ENCODE results near the gene BLOC1S3.

Gene BLOC1S3

GRCh38 chr19:45182758-45183157 is 4.2 kb downstream of the BLOC1S3 start:
- no peak for DNase-seq (ENCODE audit: low read depth in 2 of 2)

GRCh38 chr19:45184115-45184514 is 5.5 kb downstream of the BLOC1S3 start:
- DNase-seq (ENCODE audit: low read depth in 2 of 2): no peak

- DNase-seq (ENCODE audit: low read depth in 2 of 2): no peak
These were observed 8.1 kb downstream of the BLOC1S3 start for GRCh38 chr19:45186509-45187334.

- no peak for DNase-seq (ENCODE audit: low read depth in 2 of 2)
These were observed 9.0 kb downstream of the BLOC1S3 start for GRCh38 chr19:45187421-45188100.

- DNase-seq (ENCODE audit: low read depth in 2 of 2): no peak
These were observed 11.4 kb downstream of the BLOC1S3 start for GRCh38 chr19:45189971-45190370.

GRCh38 chr19:45191375-45191774 is 12.8 kb downstream of the BLOC1S3 start:
- no peak for DNase-seq (ENCODE audit: low read depth in 2 of 2)

DNA sequence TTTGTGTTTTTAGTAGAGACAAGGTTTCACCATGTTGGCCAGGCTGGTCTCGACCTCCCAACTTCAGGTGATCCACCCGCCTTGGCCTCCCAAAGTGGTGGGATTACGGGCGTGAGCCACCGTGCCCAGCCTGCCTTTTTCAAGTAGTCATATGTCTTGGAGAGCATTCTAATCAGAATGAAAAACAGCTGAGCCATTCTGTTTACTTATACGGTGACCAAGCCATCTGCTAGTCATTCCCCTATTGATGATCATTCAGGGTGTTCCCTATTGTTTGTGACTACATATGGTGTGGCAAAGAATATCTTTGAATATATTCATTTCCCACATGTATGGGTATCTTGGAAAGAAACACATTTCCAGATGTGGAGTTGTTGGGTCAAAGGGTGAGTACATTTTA is 17.2 kb downstream of the BLOC1S3 start:
- no peak for DNase-seq (ENCODE audit: low read depth in 2 of 2)

DNA sequence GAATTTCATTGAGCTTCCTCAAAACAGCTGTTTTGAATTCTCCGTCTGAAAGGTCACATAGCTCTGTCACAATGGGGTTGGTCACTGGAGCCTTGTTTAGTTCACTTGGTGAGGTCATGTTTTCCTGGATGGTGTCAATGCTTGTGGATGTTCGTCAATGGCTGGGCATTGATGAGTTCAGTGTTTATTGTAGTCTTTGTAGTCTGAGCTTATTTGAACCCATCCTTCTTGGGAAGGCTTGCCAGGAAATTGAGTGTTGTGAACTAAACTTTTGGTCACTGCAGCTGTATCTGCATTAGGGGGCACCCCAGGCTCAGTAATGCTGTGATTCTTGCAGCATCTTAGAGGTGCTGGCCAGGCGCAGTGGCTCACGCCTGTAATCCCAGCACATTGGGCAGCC is 22.0 kb downstream of the BLOC1S3 start:
- DNase-seq (ENCODE audit: low read depth in 2 of 2): no peak

DNA sequence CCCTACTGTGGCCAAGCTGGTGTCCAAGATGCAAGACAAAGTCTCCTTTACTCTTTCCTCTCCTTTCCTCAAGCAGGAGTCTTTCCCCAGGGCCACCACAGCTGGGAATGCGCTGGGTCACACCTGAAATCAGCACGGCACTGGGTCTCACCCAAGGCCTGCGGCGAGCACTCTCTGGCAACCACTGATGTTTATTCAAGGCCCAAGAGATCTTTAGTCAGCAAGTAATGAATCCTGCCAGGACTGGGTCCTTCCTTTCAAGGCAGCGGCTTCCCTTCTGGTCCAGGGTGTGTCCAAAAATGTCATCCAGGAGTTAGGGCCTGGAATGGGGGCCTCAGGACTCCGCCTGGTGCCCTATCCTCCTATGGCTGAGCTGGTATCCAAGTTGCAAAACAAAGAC is 24.1 kb downstream of the BLOC1S3 start:
- DNase-seq (ENCODE audit: low read depth in 2 of 2): no peak

DNA sequence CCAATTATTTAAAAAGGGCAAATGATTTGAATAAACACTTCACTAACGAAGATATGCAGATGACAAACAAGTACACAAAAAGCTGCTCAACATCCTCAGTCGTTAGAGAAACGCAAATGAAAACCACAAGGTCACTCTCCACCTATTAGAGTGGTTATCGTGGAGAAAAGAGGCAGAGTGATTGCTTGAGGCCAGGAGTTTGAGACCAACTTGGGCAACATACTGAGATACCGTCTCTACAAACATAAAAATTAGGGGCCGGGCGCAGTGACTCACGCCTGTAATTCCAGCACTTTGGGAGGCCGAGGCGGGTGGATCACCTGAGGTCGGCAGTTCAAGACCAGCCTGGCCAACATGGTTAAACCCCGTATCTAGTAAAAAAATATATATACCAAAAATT is 27.2 kb downstream of the BLOC1S3 start:
- no peak for DNase-seq (ENCODE audit: low read depth in 2 of 2)

DNA sequence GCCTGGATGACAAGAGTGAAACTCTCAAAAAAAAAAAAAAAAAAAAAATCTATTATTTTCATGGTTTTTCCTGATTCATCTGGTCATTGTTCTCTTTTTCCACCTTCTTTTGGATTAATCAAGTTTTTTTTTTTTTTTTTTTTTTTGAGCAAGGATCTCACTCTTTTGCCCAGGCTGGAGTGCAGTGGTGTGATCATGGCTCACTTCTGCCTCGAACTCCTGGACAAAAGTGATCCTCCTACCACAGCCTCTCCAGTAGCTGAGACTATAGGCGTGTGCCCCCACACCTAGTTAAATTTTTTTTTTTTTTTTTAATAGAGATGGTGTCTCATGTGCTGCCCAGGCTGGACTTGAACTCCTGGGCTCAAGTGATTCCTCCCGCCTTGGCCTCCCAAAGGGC is 27.7 kb downstream of the BLOC1S3 start:
- DNase-seq (ENCODE audit: low read depth in 2 of 2): no peak

- DNase-seq (ENCODE audit: low read depth in 2 of 2): no peak
These were observed 33.3 kb downstream of the BLOC1S3 start for GRCh38 chr19:45211751-45212381.

DNA sequence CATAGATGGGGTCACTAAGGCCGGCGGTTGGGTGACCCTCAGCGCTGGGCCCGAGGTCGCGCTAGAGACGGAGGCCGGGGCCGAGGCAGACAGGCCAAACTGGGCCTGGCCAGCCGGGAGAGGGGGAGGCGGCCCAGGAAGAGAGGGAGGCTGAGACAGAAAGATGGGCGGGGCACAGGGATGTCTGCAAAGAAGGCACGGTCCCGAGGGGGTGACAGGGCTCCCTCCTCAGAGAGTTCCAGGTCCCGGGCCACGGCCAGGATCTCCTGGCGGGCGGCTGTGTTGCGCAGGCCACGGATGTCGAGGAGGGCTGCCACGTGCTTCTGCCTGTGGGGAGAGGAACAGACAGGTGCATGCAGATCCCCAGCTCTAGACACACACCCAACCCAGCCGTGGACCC is 34.4 kb downstream of the BLOC1S3 start:
- no peak for DNase-seq (ENCODE audit: low read depth in 2 of 2)

DNA sequence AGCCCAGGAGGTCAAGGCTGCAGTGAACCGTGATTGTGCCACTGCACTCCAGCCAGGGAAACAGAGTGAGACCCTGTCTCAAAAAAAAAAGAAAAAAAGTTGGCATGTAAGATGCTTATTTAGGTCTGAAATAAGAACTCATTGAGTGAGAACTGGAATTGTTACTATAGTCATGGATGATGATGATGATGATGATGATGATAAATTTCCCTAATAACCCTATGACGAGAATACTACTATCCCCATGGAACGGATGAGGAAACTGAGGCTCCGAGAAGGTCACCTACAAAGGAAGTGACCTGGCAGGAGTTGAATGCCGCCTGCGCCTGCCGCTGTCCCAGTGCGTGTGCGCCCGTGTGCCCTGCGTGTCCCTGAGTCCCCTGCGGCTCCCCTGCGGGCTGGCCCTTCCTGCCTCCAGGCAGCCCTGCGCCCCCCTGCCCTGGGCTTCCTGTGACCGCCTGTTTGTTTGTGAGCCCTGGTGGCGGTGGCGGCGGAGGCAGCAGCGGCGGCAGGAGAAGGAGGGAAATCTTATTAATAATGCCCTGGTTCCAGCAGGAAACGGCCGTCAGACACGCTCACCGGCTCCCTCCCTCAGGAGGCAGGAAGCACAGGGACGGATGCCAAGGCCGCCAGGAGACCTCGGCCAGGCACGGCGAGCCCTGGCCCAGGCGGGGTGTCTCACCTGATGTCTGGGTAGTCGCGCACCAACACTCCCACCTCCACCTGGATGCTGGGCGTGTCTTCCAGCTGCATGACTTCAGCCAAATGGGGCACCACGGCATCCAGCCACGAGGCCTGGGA is 37.0 kb downstream of the BLOC1S3 start:
- DNase-seq (ENCODE audit: low read depth in 2 of 2): no peak

DNA sequence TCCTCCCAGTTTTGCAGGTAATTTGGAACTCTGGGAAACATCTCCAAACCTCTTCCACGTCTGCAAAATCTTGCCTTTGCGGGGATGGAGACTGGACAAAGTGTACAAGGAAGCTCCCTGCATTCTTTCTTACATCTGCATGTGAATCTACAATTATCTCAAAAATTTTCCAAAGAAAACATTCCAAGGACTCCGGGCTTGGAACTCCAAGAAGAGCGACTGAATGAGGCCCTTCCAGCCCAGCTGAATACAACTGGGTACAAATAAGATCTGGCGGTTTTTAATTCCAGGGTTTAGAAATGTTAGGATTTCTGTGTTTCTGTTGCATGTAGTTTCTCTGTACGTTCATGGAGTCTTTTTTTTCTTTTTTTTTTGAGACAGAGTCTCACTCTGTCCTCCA is 38.1 kb downstream of the BLOC1S3 start:
- no peak for DNase-seq (ENCODE audit: low read depth in 2 of 2)

DNA sequence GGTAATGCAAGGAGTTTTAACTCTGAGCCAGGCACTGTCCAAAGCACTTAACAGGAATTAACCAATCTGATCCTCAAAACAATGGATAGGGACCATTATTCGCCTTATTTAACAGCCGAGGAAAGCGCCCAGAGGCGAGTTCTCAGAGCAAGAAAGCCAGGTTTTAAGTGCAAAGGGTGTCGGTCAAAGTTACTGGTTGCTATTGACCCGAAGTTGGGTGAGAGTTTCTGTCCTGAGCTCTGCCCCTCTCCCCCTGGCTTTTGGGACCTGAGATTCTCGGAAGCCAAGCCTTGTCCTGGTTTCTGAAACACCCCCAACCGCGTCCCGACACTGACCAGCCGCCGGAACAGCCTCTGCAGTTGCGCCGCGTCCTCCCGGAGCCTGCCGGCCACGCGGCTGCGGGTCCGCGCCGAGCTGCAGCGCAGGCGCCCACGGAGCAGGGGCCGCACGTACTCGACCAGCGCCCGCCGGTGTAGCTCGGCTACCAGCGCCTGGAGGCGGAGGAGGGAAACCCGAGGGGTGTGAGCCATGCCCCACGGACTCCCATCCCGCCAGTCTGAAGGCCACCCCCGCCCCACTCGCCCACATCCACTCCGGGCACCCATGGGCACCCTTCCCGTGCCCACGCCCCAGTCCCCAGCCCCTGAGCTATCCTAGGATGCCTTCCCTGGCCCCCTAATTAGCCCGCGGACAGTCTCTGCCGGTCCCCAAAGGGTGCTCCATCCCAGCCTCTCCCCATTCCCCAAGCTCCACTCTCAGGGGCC is 38.8 kb downstream of the BLOC1S3 start:
- DNase-seq (ENCODE audit: low read depth in 2 of 2): no peak

- DNase-seq (ENCODE audit: low read depth in 2 of 2): no peak
These were observed 39.4 kb downstream of the BLOC1S3 start for GRCh38 chr19:45217957-45218334.

DNA sequence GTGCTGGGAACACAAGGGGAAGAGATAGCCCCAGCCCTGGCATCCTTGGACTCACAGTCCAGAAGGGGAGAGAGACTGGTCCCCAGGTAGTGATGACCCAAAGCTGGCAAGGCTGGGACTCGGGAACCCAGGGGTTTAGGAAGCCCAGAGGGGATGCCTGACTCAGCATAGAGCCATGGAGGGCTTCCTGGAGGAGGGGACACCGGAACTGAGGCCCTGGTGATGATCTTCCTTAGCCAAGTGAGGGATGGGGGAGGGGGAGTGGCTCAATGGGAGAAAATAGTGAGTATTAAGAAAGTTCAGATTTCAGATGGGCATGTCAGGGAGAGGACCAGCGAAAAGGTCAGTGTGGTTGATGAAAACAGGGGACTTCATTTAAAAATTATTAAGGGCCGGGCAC is 39.8 kb downstream of the BLOC1S3 start:
- no peak for DNase-seq (ENCODE audit: low read depth in 2 of 2)

DNA sequence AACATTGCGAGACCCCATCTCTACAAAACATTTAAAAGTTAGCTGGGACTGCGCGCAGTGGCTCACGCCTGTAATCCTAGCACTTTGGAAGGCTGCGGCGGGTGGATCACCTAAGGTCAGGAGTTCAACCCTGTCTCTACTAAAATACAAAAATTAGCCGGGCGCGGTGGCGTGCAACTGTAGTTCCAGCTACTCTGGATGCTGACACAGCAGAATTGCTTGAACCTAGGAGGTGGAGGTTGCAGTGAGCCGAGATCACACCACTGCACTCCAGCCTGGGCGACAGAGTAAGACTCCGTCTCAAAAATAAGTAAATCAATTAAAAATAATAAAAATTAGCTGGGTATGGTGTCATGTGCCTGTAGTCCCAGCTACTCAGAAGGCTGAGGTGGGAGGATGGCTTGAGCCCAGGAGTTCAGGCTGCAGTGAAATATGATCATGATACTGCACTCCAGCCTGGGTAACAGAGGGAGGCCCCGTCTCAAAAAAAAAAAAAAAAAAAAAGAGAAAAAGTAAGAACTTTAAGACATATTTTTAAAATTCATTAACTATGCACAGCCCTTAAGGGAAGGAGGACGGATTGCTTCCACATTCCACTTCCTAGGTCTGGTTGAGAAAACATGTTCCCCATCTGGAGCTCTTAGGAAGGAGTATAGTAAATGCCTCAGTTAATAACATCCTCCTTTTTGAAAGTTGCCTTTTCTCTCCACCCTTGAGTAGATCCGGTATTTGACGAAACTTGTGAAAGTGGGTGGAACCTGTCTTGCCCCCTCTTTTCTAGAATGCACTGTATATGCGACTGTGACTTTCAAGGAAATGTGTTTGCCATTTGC is 40.5 kb downstream of the BLOC1S3 start:
- no peak for DNase-seq (ENCODE audit: low read depth in 2 of 2)

- no peak for DNase-seq (ENCODE audit: low read depth in 2 of 2)
These were observed 44.1 kb downstream of the BLOC1S3 start for GRCh38 chr19:45222724-45223123.

- no peak for DNase-seq (ENCODE audit: low read depth in 2 of 2)
These were observed 45.3 kb downstream of the BLOC1S3 start for GRCh38 chr19:45223879-45224278.
